ENCODE results near the gene DLL1. TPM values are rescaled to one million over a fixed set of nuclear protein-coding genes. Genes with fewer than 3 reads are reported as not detected.

The DLL1 gene
- total RNA-seq, 4 donors from 2014 or later = 1.8 to 3.7 (median 3.3) TPM

DNA sequence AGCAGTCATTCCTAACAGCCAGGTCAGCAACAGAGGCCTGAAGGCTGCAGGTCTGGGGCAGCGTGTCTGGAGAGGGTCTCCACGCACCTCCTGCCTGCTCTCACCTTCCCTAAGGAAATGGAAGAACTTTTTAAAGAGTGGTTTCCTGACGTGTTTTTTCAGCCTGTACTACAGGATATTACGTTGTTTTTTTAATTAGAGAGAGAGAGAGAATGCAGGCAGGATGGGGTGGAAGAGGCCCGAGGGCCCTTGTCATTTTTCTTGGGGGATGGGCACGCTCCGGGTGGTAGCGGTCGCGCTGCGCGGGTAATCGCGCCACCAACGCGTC lies 2.1 kb downstream of the DLL1 start:
- no peak for DNase-seq
- peaks cover 29 to 48% (median 38%) of the 10 kb centered on the region in 3 donors for H3K27me3 ChIP-seq
- intact Hi-C loops (cut with DNase I; ENCODE audit: low total_unique reads) = no loop called here
- no peak for ATAC-seq
- peaks cover 16 to 24% of the 10 kb centered on the region in 2 donors for H3K4me1 ChIP-seq
- TF ChIP-seq, protein P1, sequence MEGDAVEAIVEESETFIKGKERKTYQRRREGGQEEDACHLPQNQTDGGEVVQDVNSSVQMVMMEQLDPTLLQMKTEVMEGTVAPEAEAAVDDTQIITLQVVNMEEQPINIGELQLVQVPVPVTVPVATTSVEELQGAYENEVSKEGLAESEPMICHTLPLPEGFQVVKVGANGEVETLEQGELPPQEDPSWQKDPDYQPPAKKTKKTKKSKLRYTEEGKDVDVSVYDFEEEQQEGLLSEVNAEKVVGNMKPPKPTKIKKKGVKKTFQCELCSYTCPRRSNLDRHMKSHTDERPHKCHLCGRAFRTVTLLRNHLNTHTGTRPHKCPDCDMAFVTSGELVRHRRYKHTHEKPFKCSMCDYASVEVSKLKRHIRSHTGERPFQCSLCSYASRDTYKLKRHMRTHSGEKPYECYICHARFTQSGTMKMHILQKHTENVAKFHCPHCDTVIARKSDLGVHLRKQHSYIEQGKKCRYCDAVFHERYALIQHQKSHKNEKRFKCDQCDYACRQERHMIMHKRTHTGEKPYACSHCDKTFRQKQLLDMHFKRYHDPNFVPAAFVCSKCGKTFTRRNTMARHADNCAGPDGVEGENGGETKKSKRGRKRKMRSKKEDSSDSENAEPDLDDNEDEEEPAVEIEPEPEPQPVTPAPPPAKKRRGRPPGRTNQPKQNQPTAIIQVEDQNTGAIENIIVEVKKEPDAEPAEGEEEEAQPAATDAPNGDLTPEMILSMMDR (IDR thresholded peaks at IDR 0.05 in 4 of 5, conservative IDR thresholded peaks at IDR 0.05 in 1 of 5) = no peak
- no peak for TF ChIP-seq POLR2A (IDR thresholded peaks at IDR 0.05)
- peak overlapping the region in 1 of 4 donors; percentile 11 for H3K27ac ChIP-seq
- no peaks in the 10 kb centered on the region for H3K9me3 ChIP-seq
- no peaks in the 10 kb centered on the region for H3K36me3 ChIP-seq
- H3K4me3 ChIP-seq = peak overlapping the region; percentile 18 to 85 (median 70)
- in situ Hi-C loops (cut with MboI; ENCODE audit: low sequenced_read_pairs in 4 of 4) = loop anchor here in 2 of 4 donors (25.0 kb wide), 2 partner anchors 252 to 452 kb away; no protein-coding TSS in a partner anchor

DNA sequence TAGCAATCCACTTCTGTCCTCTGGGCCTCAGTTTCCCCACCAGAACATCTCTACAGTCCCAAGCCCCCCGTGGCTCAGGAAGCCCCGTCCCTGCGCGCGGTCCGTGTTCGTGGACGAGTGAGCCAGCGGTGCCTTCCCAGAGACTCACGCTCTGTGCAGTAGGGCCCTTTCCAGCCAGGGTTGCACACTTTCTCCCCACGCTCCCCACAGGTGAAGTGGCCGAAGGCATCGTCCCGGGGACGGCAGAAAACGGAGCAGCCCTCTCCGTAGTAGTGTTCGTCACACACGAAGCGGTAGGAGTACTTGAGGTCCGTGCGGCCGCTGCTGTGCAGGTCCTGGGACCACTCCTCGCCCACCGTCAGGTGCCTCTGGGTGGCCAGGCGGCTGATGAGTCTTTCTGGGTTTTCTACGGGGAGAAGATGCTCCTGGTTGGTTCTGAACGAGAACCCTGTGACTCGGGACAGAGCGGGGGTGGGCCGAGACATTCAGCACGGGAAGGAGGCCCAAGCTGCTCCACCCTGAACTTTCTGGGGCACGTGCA lies 2.7 kb downstream of the DLL1 start:
- intact Hi-C loops (cut with DNase I; ENCODE audit: low total_unique reads) (no loop called here), in situ Hi-C loops (cut with MboI; ENCODE audit: low sequenced_read_pairs in 4 of 4) (loop anchor here in 2 of 4 donors (25.0 kb wide), 2 partner anchors 251 to 451 kb away; no protein-coding TSS in a partner anchor)
- H3K27me3 ChIP-seq = peaks cover 24 to 41% (median 32%) of the 10 kb centered on the region in 3 donors
- peak overlapping the region in 1 of 4 donors; percentile 36 for H3K27ac ChIP-seq
- no peak for TF ChIP-seq POLR2A (IDR thresholded peaks at IDR 0.05)
- TF ChIP-seq, protein P1 (IDR thresholded peaks at IDR 0.05 in 4 of 5, conservative IDR thresholded peaks at IDR 0.05 in 1 of 5) = no peak
- no peaks in the 10 kb centered on the region for H3K9me3 ChIP-seq
- H3K4me3 ChIP-seq = no peak overlapping the region
- DNase-seq = no peak
- no peaks in the 10 kb centered on the region for H3K36me3 ChIP-seq
- peaks cover 16 to 24% of the 10 kb centered on the region in 2 donors for H3K4me1 ChIP-seq
- ATAC-seq = no peak

DNA sequence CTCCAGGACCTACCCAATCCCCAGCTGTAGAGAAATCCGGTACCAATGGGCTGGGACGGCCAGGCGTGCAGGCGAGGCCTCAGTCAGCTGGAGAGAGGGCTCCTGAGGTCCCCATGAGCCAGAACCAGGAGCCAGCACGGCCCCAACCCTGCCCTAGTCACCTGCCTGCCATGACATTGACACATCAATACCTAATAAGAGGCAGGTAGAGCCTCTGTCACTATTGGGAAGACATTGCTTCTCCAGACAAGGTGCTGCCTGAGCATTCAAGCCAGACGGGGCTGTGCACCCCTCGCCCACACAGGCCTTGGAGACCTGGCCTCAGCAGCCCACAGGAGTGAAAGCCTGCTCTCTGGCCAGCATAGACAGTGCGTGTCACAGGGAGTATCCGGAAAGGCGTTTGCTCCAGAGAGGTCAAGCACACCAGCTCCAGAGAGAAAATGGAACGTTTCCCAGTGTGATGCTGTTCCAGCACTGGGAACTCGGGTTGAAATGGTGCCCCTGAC lies 3.5 kb downstream of the DLL1 start:
- in situ Hi-C loops (cut with MboI; ENCODE audit: low sequenced_read_pairs in 4 of 4) (loop anchor here in 2 of 4 donors (25.0 kb wide), 2 partner anchors 250 to 450 kb away; no protein-coding TSS in a partner anchor), intact Hi-C loops (cut with DNase I; ENCODE audit: low total_unique reads) (no loop called here)
- TF ChIP-seq POLR2A (IDR thresholded peaks at IDR 0.05) = no peak
- TF ChIP-seq, protein P1 (IDR thresholded peaks at IDR 0.05 in 4 of 5, conservative IDR thresholded peaks at IDR 0.05 in 1 of 5) = no peak
- DNase-seq (no peak), ATAC-seq (no peak)
- peaks cover 13 to 20% of the 10 kb centered on the region in 2 donors for H3K4me1 ChIP-seq
- peak overlapping the region in 3 of 4 donors; percentile 5 to 36 (median 5) for H3K27ac ChIP-seq
- peaks cover 17 to 35% (median 24%) of the 10 kb centered on the region in 3 donors for H3K27me3 ChIP-seq
- no peak overlapping the region for H3K4me3 ChIP-seq
- H3K9me3 ChIP-seq = no peaks in the 10 kb centered on the region
- no peaks in the 10 kb centered on the region for H3K36me3 ChIP-seq

DNA sequence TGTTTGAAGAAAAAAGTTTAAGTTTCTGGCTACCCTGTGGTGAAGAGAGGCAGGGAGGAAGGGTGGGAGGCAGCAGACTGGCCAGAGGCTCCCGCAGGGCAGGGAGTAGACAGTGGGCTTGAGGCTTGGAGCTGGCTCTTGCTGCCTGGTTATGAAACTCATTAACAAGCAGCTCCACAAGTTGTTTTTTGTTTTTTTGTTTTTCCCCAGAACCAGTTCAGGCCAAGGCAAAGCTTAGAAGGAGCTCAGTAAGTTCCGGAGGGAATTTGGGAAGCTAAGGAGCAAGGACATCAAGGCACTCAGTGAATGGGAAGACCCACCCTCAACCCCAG lies 4.0 kb downstream of the DLL1 start:
- Histone ChIP-seq H3K36me3 (no peaks in the 10 kb centered on the region), H3K27me3 (peaks cover 12 to 30% (median 19%) of the 10 kb centered on the region in 3 donors), H3K4me3 (no peak overlapping the region), H3K4me1 (peaks cover 8 to 15% of the 10 kb centered on the region in 2 donors), H3K9me3 (no peaks in the 10 kb centered on the region), H3K27ac (peak overlapping the region in 3 of 4 donors; percentile 5 to 36 (median 5))
- ATAC-seq (no peak), DNase-seq (no peak)
- intact Hi-C loops (cut with DNase I; ENCODE audit: low total_unique reads) = no loop called here
- TF ChIP-seq POLR2A (IDR thresholded peaks at IDR 0.05) = peak in 1 of 2 donors; percentile 8
- TF ChIP-seq, protein P1 (IDR thresholded peaks at IDR 0.05 in 4 of 5, conservative IDR thresholded peaks at IDR 0.05 in 1 of 5) = no peak
- in situ Hi-C loops (cut with MboI; ENCODE audit: low sequenced_read_pairs in 4 of 4) = loop anchor here in 2 of 4 donors (25.0 kb wide), 2 partner anchors 250 to 450 kb away; no protein-coding TSS in a partner anchor

Data from gastrocnemius medialis (tissue), 4 donors.